ENCODE data around the gene SOAT1.

Gene SOAT1

GRCh38 chr1:179278920-179279319, 14.7 kb upstream of the SOAT1 start:
- Histone ChIP-seq H3F3A (ENCODE audit: control insufficient read depth, insufficient read depth) (no peaks in the 10 kb centered on the region), H3K36me3 (ENCODE audit: control insufficient read depth, low read length) (no peaks in the 10 kb centered on the region)

GRCh38 chr1:179283992-179284391, 9.6 kb upstream of the SOAT1 start:
- no peak overlapping the region for H3K4me2 ChIP-seq (ENCODE audit: low read length)
- H3K4me3 ChIP-seq (ENCODE audit: low read length) = no peak overlapping the region
- no peaks in the 10 kb centered on the region for H3K36me3 ChIP-seq (ENCODE audit: control insufficient read depth, low read length)
- peaks cover 5% of the 10 kb centered on the region; the same call in 1 of the 2 replicates for H3K9me3 ChIP-seq (ENCODE audit: control insufficient read depth, insufficient read depth, low read length)
- H3K27ac ChIP-seq (ENCODE audit: low read depth, low read length) = no peak overlapping the region
- no peaks in the 10 kb centered on the region for H3K79me2 ChIP-seq (ENCODE audit: control insufficient read depth, low read length)
- no peak for TF ChIP-seq EZH2phosphoT487 (IDR thresholded peaks at IDR 0.05; ENCODE audit: borderline replicate concordance, low read length)
- TF ChIP-seq CTCF (IDR thresholded peaks at IDR 0.05; ENCODE audit: low read depth, low read length, poor library complexity, severe bottlenecking) = no peak
- no peaks in the 10 kb centered on the region for H3K4me1 ChIP-seq (ENCODE audit: control insufficient read depth, low read length)
- no peaks in the 10 kb centered on the region for H4K20me1 ChIP-seq (ENCODE audit: control insufficient read depth, insufficient read depth, low read depth, low read length)
- H3K27me3 ChIP-seq (ENCODE audit: control insufficient read depth, low read length) = no peaks in the 10 kb centered on the region
- no peaks in the 10 kb centered on the region for H3K9me2 ChIP-seq (replicated peaks; ENCODE audit: control insufficient read depth, low read length)
- H3F3A ChIP-seq (ENCODE audit: control insufficient read depth, insufficient read depth) = no peaks in the 10 kb centered on the region

More at GRCh38 chr1:179278920-179279319, 14.7 kb upstream of the SOAT1 start:
- Histone ChIP-seq H3K27ac (ENCODE audit: low read depth, low read length) (no peak overlapping the region), H3K9me2 (replicated peaks; ENCODE audit: control insufficient read depth, low read length) (no peaks in the 10 kb centered on the region), H3K27me3 (ENCODE audit: control insufficient read depth, low read length) (no peaks in the 10 kb centered on the region), H3K79me2 (ENCODE audit: control insufficient read depth, low read length) (no peaks in the 10 kb centered on the region), H4K20me1 (ENCODE audit: control insufficient read depth, insufficient read depth, low read depth, low read length) (no peaks in the 10 kb centered on the region), H3K4me3 (ENCODE audit: low read length) (no peak overlapping the region), H3K4me2 (ENCODE audit: low read length) (no peak overlapping the region), H3K4me1 (ENCODE audit: control insufficient read depth, low read length) (no peaks in the 10 kb centered on the region), H3K9me3 (ENCODE audit: control insufficient read depth, insufficient read depth, low read length) (peaks cover 8% of the 10 kb centered on the region; the same call in 1 of the 2 replicates)
- TF ChIP-seq EZH2phosphoT487 (IDR thresholded peaks at IDR 0.05; ENCODE audit: borderline replicate concordance, low read length) (no peak), CTCF (IDR thresholded peaks at IDR 0.05; ENCODE audit: low read depth, low read length, poor library complexity, severe bottlenecking) (no peak)

GRCh38 chr1:179287946-179288345, 5.7 kb upstream of the SOAT1 start:
- Histone ChIP-seq H3K9me3 (ENCODE audit: control insufficient read depth, insufficient read depth, low read length) (no peaks in the 10 kb centered on the region), H3K9me2 (replicated peaks; ENCODE audit: control insufficient read depth, low read length) (no peaks in the 10 kb centered on the region), H3K4me1 (ENCODE audit: control insufficient read depth, low read length) (peaks cover under 1% of the 10 kb centered on the region), H3K79me2 (ENCODE audit: control insufficient read depth, low read length) (no peaks in the 10 kb centered on the region), H3K36me3 (ENCODE audit: control insufficient read depth, low read length) (no peaks in the 10 kb centered on the region), H3K4me3 (ENCODE audit: low read length) (no peak overlapping the region), H3K27ac (ENCODE audit: low read depth, low read length) (no peak overlapping the region), H4K20me1 (ENCODE audit: control insufficient read depth, insufficient read depth, low read depth, low read length) (no peaks in the 10 kb centered on the region), H3F3A (ENCODE audit: control insufficient read depth, insufficient read depth) (no peaks in the 10 kb centered on the region), H3K27me3 (ENCODE audit: control insufficient read depth, low read length) (no peaks in the 10 kb centered on the region), H3K4me2 (ENCODE audit: low read length) (no peak overlapping the region)
- no peak for TF ChIP-seq CTCF (IDR thresholded peaks at IDR 0.05; ENCODE audit: low read depth, low read length, poor library complexity, severe bottlenecking)
- TF ChIP-seq EZH2phosphoT487 (IDR thresholded peaks at IDR 0.05; ENCODE audit: borderline replicate concordance, low read length) = no peak
